Colon (tissue), 2 donors: ENCODE results near the gene PTPRN2.

Experiments used
- FAIRE-seq: peaks from 2 replicates; lab custom pipeline; 2012; peaks lifted over from hg19 to GRCh38; lab: Jason Lieb, UNC
- donor health status: control.
- donor health status: control.

PTPRN2 gene

DNA sequence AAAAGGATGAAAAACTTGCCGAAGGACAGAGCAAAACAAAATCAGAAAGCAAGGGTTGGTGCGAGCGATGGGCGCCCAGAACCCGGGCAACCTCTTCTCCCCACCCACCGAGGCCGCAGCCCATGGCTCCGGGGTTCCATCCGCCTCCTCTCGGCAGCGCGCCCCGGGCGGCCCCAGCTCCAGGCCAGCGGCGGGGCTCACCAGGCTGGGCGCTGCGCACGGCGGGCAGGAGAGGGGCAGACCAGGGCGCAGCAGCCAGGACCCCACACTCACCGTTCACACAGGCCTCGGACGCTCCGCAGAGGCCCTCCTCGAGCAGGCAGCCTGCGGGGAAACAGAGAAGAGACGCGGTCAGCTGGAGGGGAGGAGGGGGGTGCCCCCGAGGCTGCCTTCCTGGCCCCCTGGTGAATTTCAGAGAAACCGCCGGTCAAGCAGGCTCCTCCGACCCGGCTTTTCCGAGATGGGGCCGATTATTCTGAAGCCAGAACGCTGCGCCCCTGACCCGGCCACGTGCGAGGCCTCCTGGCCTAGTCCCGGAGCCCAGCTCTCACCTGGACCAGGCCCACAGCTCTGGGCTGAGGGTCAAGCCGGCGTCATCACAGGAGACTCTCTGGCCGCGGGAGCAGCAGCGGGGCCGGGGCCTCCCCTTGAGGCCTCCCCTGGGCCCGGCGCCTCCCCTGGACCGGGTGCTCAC is 98.0 kb downstream of the PTPRN2 start:
- no peak for FAIRE-seq

DNA sequence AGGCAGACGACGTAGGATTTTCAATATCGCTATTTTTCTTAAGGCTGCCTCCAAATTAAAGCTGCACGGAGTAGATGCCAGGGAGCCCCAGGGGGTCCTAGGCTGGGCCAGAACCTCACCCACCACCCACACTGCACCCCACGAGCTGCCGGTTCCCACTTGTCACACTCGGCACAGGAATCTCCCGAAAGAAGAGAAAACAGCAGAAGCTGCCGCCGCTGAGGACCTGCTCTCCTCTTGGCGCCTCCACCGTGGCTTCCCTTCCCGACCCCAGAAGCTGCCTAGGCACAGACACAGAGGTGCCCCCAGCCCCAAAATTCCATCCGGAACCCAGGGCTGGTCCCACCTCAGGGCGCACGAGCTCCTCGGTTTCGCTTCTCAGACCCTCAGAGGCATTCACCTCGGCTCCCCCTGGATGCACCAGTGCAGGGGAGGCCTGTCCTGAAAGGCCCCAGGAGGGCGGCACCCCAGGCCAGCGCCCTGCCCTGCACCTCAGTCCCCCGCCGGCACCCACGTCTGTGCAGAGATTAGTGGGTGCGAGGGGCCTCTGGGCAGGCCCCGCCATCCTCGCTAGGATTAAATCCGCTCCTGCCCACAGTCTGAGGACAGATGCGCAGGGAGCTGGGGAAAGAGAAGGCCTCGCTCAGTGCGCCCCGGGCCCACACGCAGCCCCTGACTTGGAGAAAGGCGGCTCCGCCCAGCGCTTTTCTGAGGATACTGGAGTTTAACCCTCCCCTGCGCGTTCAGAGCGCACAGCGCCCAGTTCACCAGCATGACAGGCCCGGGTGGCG is 99.2 kb downstream of the PTPRN2 start:
- FAIRE-seq = no peak

DNA sequence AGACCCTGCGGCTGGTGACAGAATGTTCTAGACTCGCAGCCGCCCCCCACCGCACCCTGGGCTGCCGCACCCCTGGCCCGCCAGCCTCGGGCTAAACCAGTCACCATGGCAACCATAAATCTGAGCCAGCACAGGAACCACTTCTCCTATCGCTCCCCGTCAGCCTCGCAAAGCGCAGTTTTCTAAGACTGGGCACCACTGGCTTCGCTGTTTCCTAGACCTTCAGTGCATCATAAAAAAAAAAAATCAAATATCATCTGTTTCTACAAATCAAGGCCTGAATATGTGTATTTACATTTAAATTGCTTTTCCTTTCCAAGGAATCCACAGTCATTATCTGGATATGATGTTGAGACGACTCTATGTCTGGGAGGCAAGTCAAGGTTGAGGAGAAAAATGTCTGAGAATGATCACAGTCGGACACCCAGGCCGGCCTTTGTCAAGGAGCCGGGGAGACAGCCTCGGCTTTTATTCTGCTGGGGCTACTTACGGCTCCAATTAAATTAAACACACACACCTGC is 99.9 kb downstream of the PTPRN2 start:
- no peak for FAIRE-seq

DNA sequence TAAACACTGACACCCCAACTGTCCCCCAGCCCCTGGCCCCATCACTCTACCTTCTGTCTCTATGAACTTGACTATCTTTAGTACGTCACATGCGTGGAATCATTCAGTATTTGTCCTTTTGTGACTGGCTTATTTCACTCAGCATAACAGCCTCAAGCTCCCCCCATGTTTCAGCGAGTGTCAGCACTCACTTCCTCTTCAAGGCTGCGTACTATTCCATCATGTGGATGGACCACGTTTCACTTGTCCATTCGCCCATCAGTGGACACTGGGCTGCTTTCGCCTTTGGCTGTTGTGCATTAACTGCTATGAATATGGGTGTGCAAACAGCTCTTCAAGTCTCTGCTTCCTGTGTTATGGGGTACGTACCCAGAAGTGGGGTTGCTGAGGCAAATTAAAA is 100.7 kb downstream of the PTPRN2 start:
- no peak for FAIRE-seq

DNA sequence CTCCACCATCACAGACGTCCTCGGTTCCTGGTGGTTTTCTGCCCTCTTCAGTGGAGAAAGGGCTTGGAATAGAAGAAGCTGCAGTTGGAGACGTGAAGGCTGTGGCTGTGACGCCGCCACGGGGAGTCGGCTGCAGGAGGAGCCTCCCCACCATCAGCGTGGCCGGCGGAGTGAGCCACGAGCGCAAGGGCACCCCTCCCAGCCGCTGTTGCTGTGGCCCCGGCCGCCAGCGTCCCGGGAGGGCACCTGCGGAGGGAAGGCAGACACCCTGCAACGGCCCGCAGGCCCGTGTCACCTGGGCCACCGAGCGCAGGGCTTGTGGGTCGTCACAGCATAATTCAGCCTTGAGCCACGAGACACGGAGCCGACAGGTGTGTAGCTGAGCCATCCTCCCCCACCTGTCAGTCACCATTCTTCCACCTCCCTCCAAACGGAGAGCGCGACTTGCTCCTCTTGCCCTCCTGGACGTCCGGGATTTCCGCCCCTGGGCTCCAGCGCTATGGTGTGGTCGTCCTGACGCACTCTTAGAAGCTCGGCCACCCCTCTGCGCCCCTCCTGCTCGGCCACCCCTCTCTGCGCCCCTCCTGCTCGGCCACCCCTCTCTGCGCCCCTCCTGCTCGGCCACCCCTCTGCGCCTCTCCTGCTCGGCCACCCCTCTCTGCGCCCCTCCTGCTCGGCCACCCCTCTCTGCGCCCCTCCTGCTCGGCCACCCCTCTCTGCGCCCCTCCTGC is 102.7 kb downstream of the PTPRN2 start:
- no peak for FAIRE-seq

DNA sequence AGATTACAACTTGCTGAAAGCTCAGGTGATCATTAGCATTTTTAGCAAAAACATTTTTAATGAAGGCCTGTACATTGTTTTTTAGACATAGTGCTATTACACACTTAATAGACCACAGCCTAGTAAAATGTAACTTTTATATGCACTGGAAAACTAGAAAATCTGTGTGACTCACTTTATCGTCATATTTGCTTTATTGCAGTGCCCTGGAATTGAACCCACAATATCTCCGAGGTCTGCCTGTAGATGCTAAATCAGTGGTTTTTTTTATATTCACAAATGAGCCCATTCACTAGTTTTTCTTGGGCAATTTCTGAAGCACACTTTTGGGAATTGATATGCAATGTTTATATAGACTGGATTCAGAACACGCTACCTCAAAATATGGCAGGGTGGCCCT is 105.1 kb downstream of the PTPRN2 start:
- FAIRE-seq = no peak

DNA sequence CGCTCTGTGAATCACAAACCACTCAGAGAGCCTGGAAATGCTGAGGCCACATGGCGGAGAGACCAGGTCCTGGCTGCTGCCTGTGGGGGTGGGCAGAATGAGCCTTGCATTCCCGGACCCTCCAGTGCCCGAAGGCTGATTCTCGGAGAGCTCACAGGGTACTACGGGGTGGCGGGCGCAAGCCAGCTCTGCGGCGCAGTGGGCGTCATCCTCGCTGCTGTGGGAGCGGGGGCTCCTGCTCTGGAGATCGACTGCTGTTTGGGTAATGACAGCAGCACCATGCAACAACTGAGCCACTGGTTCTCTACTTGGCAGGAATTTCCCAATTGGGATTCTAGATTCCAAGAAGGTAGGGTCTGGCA is 108.0 kb downstream of the PTPRN2 start:
- no peak for FAIRE-seq

DNA sequence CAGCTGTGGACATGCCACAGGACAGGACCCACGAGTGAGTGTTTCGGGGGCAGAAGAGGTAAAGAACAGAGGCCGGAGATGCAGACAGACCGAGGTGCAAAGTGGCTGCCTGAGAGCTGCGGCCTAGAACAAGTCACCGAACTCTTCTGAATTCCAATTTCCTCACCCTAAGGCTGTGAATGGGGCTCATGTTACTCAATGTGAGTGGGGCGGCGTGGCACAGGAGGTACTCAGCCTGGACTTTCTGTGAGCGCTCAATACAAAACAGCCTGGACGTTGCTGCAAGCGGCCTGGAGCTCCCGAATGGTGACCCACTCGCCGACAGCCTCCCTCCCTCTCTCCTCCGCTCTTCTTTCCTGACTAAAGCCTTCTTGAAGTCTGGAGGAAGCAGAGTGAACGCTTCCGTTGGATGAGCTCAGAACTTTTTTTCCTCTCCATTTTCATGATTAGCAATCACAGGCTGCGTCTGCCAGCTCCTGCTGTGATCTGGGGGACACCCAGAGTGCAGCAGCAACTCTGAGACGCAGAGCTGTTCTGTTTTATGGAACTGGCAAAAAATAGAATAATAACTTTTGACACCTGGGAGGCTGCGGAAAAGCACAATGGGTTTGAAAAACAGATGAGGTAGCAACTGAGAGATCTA is 108.5 kb downstream of the PTPRN2 start:
- FAIRE-seq = no peak

DNA sequence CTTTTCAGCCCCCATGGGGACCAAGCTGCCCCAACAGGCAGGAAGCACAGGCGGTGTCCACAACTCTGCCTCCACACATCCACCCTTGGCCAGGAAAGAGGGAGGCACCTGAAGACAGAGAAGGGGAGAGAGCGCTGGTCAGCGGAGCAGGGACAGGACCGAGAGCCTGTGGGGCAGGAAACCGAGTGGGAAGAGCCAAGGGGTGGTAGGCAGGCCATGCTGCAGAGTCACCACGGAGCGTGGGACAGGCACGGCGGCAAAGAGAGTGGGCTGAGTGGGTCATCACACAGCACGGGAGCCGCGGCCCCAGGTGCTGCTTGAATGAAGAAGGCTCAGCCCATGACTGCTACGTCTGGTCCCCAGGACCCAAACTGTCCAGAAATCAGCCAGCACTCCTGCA is 109.8 kb downstream of the PTPRN2 start:
- FAIRE-seq = no peak

DNA sequence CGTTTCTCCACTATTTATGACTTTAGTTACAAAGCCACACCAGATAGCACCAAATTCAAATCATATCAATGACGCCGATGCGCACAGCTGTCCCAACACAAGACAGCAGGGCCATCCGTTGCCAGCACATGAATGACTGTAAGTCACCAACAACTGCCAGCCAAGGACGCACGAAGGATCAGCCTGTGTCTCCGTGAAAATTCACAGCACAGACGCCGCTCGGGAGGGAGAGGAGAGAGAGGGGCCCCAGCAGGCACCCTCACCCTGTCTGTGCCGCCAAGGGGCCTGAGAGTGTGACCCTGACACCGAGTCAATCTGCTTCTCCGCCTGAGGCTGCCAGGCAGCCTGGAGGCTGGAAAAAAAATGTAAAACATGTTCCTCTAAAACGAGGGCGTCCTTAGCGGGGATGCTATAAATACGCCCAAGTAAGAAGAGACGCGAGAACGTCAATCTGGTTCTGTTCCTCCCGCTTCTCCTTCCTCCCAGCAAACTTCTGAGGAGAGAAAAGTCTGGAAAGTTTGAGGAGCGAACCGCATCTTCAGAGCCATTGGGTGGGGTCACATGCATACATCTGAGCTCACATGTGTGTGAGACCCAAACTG is 111.2 kb downstream of the PTPRN2 start:
- FAIRE-seq = no peak

DNA sequence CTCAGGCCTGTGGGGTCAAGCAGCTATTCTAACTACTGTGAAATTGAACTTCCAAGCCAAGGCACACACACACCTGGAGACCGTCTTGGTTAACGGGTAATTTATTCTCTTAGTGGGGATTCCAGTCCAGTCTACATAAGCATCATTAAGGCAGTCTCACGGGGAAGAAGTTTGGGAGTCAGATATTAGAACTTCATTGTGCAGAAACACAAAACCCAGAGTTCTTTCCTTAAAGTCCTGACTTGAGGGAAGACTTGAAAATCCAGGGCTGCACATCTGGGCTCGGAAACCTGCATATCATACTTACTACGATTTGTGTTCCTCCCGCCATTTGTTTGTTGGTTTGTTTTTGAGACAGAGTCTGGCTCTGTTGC is 112.0 kb downstream of the PTPRN2 start:
- no peak for FAIRE-seq

DNA sequence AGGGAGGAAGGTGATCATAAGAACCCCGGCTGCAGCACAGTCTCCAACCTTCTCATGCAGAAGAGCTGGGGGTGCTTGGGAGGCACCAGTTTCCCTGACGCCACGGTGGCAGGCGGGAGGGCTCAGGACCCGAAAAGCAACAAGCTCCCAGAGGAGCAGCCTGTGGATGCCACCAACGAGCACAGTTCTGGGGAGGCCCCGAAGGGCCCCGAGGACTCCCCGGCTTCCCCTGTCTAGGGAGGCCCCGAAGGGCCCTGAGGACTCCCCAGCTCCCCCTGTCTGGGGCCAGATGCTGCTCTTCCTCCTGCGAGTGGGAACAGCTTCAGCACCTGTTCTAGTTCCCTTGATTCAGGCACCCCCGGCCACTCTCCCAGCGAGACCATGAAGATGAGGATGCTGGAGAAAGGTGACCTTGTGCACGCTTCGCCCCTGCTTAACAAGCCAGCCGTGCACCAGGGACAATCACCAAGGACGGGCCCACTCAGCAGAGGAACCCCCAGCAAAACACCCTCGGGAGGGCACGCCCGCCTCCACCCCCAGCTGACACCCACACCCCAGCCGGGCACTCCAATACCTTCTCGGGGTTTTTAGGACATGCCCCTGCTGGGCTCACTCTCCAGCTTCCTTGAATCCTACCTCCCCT is 112.5 kb downstream of the PTPRN2 start:
- FAIRE-seq = no peak

DNA sequence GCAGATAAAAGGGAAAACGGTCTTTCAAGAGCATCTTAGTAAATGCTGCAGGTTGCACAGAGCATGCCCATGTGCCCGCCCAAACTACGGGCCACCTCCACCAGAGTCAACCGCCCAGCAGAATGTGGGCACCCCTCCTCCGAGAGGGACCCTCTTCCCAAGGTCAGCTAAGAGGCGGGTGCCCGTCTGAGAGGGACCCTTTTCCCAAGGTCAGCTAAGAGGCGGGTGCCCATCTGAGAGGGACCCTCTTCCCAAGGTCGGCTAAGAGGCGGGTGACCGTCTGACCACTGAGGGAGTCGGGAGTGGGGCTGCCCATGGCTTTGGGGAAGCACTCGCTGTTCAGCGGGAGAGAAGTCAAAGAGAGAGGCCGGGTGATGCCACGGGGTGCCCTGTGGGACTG is 113.1 kb downstream of the PTPRN2 start:
- FAIRE-seq = no peak

DNA sequence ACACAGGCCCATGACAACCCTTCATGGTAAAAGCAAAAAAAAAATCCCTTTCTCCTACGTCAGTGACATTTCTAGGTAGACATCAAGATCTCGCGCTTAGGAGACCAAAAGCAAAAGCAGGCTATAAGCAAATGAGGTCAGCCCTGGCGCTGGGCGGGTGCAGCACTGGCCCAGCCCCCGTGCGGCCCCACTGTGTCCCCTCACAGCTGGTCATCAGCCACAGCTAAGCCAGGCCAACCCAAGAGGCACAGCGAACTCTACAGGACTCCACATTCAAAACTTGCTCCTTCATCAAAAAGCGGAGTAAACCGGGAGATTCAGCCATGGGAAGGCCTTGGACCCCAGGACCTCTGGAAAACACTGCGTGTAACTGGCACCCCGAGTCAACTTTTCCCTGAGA is 113.7 kb downstream of the PTPRN2 start:
- FAIRE-seq = no peak

DNA sequence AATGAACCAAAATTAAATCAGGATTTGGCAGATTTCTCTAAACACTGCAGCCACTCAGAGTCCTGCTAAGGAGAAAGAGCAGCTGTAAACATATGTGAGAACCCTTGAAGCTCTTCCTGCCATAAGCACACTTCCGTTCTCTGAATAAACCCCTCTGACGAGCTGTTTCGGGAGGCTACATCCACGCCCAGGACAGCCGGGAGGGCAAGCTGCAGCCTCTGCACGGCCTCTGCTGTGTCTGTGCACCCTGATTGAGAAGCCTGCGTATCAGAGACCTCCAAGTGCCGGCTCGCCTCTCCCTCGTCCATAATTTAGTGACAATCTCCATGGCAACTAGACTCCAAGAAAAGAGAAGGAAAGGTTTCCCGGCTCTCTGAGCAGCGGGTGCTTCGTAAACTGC is 114.4 kb downstream of the PTPRN2 start:
- FAIRE-seq = no peak

DNA sequence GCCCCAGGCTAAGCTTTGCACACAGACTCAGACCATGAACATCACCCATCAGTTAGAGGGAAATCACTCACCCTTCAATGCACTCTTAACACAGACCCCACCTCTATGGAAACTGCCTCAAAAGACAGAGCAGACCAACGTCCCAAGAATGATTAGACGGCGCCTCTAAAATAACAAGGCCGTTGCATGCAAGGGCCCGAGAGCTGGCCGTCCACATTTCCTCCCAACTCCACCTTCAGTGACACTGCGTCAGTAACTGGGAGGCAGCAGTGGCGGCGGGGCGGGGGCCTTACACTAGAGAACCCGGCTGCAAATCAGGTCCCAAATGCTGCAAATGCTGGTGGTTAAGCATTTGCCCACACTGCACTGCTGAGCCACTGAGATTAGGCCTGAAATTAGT is 115.0 kb downstream of the PTPRN2 start:
- FAIRE-seq = no peak

DNA sequence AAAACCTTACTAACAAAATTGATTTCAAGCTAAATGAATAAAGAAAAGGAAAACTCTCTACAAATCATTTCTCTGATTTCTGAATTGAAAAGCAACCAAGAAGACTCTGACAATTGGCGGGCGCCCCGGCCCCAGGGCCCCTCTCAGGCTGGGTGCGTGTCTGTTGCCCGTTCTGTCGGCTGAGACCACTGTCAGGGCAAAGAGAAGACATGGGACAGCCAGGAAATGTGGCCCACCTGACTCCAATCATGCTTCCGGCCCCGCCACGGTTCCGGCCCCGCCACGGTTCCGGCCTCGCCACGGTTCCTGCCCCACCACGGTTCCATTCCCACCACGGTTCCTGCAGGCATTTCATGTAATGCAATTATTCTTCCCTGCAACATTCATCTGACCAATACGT is 115.9 kb downstream of the PTPRN2 start:
- no peak for FAIRE-seq

DNA sequence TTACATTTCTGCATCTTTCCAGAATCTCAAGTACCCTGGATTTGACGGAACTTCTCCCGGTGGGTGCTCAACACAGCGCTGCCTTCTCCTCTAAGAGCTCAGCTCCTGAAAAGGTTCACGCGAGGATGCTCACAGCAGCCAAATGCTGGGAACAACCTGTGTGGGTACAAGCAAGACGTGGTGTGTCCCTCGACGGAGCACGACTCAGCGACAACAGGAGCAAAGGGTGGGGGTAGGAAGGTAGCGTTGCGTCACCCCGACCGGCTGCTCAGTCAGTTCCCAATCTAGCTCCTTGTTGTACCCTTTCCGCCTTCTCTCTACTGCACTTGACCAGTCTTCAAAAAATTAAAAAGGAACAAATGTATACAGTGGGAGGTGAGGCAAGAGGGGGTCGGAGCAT is 117.3 kb downstream of the PTPRN2 start:
- no peak for FAIRE-seq

DNA sequence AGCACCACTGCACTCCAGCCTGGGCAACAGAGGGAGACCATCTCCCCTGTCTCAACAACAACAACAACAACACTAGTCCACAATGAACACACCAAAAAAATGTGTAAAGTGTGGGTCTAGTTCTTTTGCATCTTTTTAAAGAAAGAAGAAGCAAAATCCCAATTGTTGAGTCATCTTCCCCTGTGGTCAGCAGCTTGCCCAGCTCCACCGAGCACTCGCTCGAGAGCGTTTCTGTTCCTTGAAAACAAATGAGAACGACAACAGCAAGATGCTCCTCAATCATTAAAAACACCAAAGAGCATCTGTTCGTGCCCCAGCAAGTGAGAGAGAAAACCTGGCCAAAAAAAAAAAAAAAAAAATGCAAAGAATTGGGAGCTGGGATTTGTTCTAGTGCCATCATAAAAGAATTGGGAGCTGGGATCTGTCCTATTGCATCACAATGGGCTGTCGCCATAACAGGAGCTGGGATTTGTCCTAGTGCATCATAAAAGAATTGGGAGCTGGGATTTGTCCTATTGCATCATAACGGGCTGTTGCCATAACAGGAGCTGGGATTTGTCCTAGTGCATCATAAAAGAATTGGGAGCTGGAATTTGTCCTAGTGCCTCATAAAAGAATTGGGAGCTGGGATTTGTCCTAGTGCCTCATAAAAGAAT is 118.1 kb downstream of the PTPRN2 start:
- no peak for FAIRE-seq

DNA sequence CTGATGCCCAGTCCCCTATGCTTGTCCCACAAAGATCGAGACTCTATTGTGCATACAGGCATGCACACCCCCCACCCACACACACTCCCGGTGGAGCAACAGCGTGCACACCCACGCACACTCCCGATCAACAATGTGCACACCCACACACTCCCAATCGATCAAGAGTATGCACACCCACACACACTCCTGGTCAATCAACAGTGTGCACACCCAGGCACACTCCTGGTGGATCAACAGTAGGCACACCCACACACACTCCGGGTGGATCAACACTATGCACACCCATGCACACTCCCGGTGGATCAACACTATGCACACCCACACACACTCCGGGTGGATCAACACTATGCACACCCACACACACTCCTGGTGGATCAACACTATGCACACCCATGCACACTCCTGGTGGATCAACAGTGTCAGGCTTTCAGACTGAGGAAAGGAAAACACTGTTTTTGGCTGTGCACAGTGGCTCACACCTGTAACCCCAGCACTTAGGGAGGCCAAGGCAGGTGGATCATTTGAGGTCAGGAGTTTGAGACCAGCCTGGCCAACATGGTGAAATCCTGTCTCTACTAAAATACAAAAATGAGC is 118.8 kb downstream of the PTPRN2 start:
- no peak for FAIRE-seq

DNA sequence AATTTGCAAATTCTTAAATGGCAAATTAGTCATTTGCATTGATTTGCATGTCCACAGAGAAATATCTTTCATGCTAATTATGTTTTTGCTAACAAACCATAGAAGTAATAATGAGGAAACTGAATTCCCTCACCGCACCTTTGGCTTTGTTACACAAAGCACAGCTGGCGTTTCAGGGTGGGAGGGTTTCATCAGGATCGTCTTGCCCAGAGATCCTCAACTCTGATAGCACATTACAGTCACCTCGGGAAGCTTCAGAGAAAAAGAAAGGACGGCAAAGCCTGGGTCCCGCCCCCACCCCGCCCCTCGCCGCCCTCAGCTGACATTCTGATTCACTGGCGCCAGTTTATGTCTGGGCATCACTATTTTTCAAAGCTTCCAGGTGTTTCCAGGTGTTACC is 119.4 kb downstream of the PTPRN2 start:
- FAIRE-seq = no peak
